Liver (tissue), 9 donors: ENCODE results near the gene ERP27. TPM values are rescaled to one million over a fixed set of nuclear protein-coding genes. Genes with fewer than 3 reads are reported as not detected.

Experiments used
- DNase-seq: peaks from one replicate; pipeline ENCODE4 v3.0.0-alpha.2; 2017; ENCODE audit warnings: low spot score
- H3K27ac ChIP-seq, 2 donors: one replicate each; pipeline ENCODE4 v1.7.0; 2013; ENCODE audit warnings: inconsistent platforms in 2 of 2, low read length in 2 of 2, control low read depth in 1 of 2, low read depth in 1 of 2, mild to moderate bottlenecking in 1 of 2
- H3K27me3 ChIP-seq, 4 donors: one replicate each; pipeline versions ENCODE4 v1.6.1 to v1.7.0; 2013; ENCODE audit warnings: low read length in 3 of 4, inconsistent platforms in 1 of 4, mild to moderate bottlenecking in 1 of 4, moderate library complexity in 1 of 4; ENCODE audit not compliant: control insufficient read depth in 4 of 4, insufficient read depth in 4 of 4
- H3K36me3 ChIP-seq, 4 donors: one replicate each; pipeline versions ENCODE4 v1.6.1 to v1.7.0; 2013; ENCODE audit warnings: low read length in 3 of 4, mild to moderate bottlenecking in 3 of 4, low read depth in 1 of 4, moderate library complexity in 1 of 4; ENCODE audit not compliant: control insufficient read depth in 4 of 4, insufficient read depth in 3 of 4
- H3K4me1 ChIP-seq, 4 donors: one replicate each; pipeline versions ENCODE4 v1.6.1 to v1.7.0; 2013; ENCODE audit warnings: low read length in 3 of 4, mild to moderate bottlenecking in 3 of 4, moderate library complexity in 1 of 4; ENCODE audit not compliant: control insufficient read depth in 4 of 4, insufficient read depth in 4 of 4
- H3K4me3 ChIP-seq, 3 donors: one replicate each; pipeline versions ENCODE4 v1.6.1 to v1.7.0; 2013; ENCODE audit warnings: low read length in 3 of 3, control low read depth in 1 of 3, low read depth in 1 of 3, mild to moderate bottlenecking in 1 of 3
- H3K9ac ChIP-seq, 2 donors: one replicate each; pipeline ENCODE4 v1.7.0; 2013; ENCODE audit warnings: low read length in 2 of 2, mild to moderate bottlenecking in 2 of 2, moderate library complexity in 2 of 2, control low read depth in 1 of 2, low read depth in 1 of 2
- H3K9me3 ChIP-seq, 4 donors: one replicate each; pipeline versions ENCODE4 v1.6.1 to v1.7.0; 2013; ENCODE audit warnings: low read length in 3 of 4; ENCODE audit not compliant: control insufficient read depth in 4 of 4
- EGR1 ChIP-seq, 2 donors: IDR thresholded peaks; 2 replicates each; pipeline ENCODE4 v1.6.1; 2016 to 2018; ENCODE audit warnings: antibody characterized with exemption in 2 of 2, low read depth in 2 of 2
- FOXA1 ChIP-seq: IDR thresholded peaks from 2 replicates; pipeline ENCODE4 v1.6.1; 2016; ENCODE audit warnings: antibody characterized with exemption
- FOXA2 ChIP-seq: IDR thresholded peaks from 2 replicates; pipeline ENCODE4 v1.6.1; 2016; ENCODE audit warnings: antibody characterized with exemption
- GABPA ChIP-seq, 2 donors: IDR thresholded peaks in 1 of 2; conservative IDR thresholded peaks in 1 of 2; 2 replicates each; pipeline ENCODE4 v1.6.1; 2016; ENCODE audit warnings: antibody characterized with exemption in 2 of 2, mild to moderate bottlenecking in 1 of 2, moderate library complexity in 1 of 2
- HNF4A ChIP-seq, 2 donors: conservative IDR thresholded peaks; 2 replicates each; pipeline ENCODE4 v1.6.1; 2016; ENCODE audit warnings: antibody characterized with exemption in 2 of 2, mild to moderate bottlenecking in 2 of 2
- HNF4G ChIP-seq: IDR thresholded peaks from 2 replicates; pipeline ENCODE4 v1.6.1; 2016; ENCODE audit warnings: antibody characterized with exemption
- NR2F2 ChIP-seq: IDR thresholded peaks from 2 replicates; pipeline ENCODE4 v1.6.1; 2016; ENCODE audit warnings: antibody characterized with exemption
- RAD21 ChIP-seq, 2 donors: IDR thresholded peaks; 2 replicates each; pipeline ENCODE4 v1.6.1; 2016; ENCODE audit warnings: antibody characterized with exemption in 2 of 2, mild to moderate bottlenecking in 2 of 2
- RXRA ChIP-seq, 2 donors: IDR thresholded peaks; 2 replicates each; pipeline ENCODE4 v1.6.1; 2017 to 2018; ENCODE audit warnings: antibody characterized with exemption in 2 of 2, mild to moderate bottlenecking in 1 of 2
- SP1 ChIP-seq: IDR thresholded peaks from 2 replicates; pipeline ENCODE4 v1.6.1; 2018; ENCODE audit warnings: antibody characterized with exemption, mild to moderate bottlenecking
- TAF1 ChIP-seq: conservative IDR thresholded peaks from 2 replicates; pipeline ENCODE4 v1.6.1; 2016; ENCODE audit warnings: antibody characterized with exemption, mild to moderate bottlenecking
- YY1 ChIP-seq: IDR thresholded peaks from 2 replicates; pipeline ENCODE4 v1.6.1; 2016; ENCODE audit warnings: antibody characterized with exemption, mild to moderate bottlenecking
- WGBS: extraction: QIAGEN DNeasy Blood & Tissue Kit; methylation state at CpG from one replicate; pipeline ENCODE4 v1.1.7; 2013; 5-methylcytosine and 5-hydroxymethylcytosine counted together
- polyA plus RNA-seq, 2 donors: library from polyadenylated mRNA; stranded (reverse) in 1 of 2; unstranded in 1 of 2; fragments of 200-250 nt in 1 of 2; fragments of >200 nt in 1 of 2; fragmentation: Nextera tagmentation in 1 of 2; extraction: Ambion mirVana in 1 of 2; gene quantifications; one replicate each; pipeline versions ENCODE4 v1.2.1 to v1.2.3, GENCODE V29; 2013 to 2015
- total RNA-seq, 2 donors: library from RNA; depleted of rRNA; stranded (reverse); fragments of >200 nt; gene quantifications; one replicate each; pipeline ENCODE4 v1.2.3, GENCODE V29; 2014
- TF ChIP-seq, protein P1 (sequence below): IDR thresholded peaks from 2 replicates; pipeline ENCODE4 v1.6.1; 2016; ENCODE audit warnings: antibody characterized with exemption
- TF ChIP-seq, protein P2 (sequence below): IDR thresholded peaks from 2 replicates; pipeline ENCODE4 v1.6.1; 2016; ENCODE audit warnings: antibody characterized with exemption
- TF ChIP-seq, protein P3 (sequence below): fragments of 150-350 bp; IDR thresholded peaks from 2 replicates; pipeline ENCODE4 v1.5.1; 2017; ENCODE audit warnings: improper control_type of control experiment, low read depth, low read length; ENCODE audit not compliant: missing input control
- donor health status: healthy.
- donor health status: healthy.
- donor health status: healthy.
- donor health status: healthy.
- donor health status: healthy.

The ERP27 gene
- total and polyA plus RNA-seq, 4 donors, result 0.14 to 5.8 (median 0.51) TPM

DNA sequence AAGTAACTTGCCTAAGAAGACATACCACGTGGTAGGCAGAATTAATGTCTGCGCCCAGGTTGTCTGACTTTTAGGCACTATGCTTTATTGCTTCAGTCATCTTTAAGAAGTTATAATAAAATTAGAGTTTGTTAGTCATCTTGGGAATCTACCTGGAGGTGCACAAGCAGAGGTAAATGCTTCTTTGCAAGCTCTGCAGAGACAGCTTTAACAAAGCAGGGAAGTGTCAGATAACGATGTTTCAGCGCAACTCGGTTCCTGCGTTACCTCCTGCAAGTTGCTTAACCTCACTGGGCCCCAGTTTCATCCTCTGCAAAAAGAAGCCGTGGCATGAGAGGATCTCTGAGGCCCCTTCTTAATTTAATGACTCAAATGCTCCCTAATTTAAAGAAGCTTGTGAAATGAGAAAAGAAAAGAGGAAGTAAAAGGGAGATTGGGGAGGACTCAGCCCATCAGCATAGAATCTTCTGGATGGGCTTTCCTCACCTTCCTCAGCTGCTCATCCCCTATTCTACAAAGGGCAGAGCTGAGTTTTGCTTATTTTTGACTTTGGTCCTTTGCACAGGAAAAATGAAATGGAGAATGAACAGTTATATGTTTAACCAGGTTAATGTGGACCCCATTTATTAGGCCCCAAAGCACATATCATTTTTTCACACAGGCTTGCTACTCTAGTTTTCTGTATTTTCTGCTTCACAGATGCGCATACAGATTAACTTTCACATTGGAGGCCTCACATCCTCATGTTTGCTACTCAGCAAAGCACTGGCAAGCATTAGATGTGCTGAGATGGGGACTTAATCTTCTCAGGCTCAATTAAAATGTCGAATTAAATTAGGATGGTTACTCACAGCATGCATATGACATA lies 17.9 kb upstream of the ERP27 start:
- H3K4me3 ChIP-seq, result no peak overlapping the region
- TF ChIP-seq FOXA2 (no peak), HNF4G (no peak), RXRA (IDR thresholded peaks at IDR 0.05) (no peak), GABPA (IDR thresholded peaks at IDR 0.05 in 1 of 2, conservative IDR thresholded peaks at IDR 0.05 in 1 of 2) (no peak), EGR1 (IDR thresholded peaks at IDR 0.05; ENCODE audit: low read depth in 2 of 2) (no peak), FOXA1 (no peak), HNF4A (conservative IDR thresholded peaks at IDR 0.05) (no peak), RAD21 (IDR thresholded peaks at IDR 0.05) (no peak), YY1 (no peak), NR2F2 (no peak), SP1 (no peak), TAF1 (no peak)
- TF ChIP-seq, protein P1, sequence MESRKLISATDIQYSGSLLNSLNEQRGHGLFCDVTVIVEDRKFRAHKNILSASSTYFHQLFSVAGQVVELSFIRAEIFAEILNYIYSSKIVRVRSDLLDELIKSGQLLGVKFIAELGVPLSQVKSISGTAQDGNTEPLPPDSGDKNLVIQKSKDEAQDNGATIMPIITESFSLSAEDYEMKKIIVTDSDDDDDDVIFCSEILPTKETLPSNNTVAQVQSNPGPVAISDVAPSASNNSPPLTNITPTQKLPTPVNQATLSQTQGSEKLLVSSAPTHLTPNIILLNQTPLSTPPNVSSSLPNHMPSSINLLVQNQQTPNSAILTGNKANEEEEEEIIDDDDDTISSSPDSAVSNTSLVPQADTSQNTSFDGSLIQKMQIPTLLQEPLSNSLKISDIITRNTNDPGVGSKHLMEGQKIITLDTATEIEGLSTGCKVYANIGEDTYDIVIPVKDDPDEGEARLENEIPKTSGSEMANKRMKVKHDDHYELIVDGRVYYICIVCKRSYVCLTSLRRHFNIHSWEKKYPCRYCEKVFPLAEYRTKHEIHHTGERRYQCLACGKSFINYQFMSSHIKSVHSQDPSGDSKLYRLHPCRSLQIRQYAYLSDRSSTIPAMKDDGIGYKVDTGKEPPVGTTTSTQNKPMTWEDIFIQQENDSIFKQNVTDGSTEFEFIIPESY, result no peak
- TF ChIP-seq, protein P2, sequence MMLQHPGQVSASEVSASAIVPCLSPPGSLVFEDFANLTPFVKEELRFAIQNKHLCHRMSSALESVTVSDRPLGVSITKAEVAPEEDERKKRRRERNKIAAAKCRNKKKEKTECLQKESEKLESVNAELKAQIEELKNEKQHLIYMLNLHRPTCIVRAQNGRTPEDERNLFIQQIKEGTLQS, result no peak
- TF ChIP-seq, protein P3, sequence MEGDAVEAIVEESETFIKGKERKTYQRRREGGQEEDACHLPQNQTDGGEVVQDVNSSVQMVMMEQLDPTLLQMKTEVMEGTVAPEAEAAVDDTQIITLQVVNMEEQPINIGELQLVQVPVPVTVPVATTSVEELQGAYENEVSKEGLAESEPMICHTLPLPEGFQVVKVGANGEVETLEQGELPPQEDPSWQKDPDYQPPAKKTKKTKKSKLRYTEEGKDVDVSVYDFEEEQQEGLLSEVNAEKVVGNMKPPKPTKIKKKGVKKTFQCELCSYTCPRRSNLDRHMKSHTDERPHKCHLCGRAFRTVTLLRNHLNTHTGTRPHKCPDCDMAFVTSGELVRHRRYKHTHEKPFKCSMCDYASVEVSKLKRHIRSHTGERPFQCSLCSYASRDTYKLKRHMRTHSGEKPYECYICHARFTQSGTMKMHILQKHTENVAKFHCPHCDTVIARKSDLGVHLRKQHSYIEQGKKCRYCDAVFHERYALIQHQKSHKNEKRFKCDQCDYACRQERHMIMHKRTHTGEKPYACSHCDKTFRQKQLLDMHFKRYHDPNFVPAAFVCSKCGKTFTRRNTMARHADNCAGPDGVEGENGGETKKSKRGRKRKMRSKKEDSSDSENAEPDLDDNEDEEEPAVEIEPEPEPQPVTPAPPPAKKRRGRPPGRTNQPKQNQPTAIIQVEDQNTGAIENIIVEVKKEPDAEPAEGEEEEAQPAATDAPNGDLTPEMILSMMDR, result no peak
- H3K36me3 ChIP-seq, result no peaks in the 10 kb centered on the region
- 64% methylated on average over 9 of the region's 9 CpGs for WGBS
- peaks cover 0 to 8% (median 4%) of the 10 kb centered on the region in 4 donors for H3K4me1 ChIP-seq
- peak overlapping the region in 1 of 2 donors; percentile 12 for H3K27ac ChIP-seq
- H3K9me3 ChIP-seq, result no peaks in the 10 kb centered on the region
- H3K27me3 ChIP-seq, result no peaks in the 10 kb centered on the region
- peak overlapping the region in 1 of 2 donors; percentile 6 for H3K9ac ChIP-seq
- no peak for DNase-seq

DNA sequence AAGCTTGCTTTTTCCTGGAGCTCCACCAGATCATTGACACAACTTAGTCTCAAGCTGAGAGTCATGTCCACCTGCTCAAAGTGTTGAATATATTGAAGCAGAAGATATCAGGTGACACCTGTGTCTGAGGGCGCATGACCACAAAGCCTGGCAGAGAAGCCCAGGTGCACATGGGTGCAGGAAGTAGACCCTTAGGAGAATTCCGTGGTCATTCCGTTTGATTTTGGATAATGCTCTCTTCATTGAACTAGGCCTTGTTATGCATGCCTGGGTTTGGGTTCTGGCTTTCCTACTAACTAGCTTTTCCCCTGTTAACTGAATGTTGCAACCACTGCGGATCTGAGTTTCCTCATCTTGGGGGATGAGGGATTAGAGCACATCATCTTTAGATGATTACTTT lies 15.9 kb upstream of the ERP27 start:
- Histone ChIP-seq H3K4me3 (no peak overlapping the region), H3K4me1 (peaks cover 0 to 8% (median 3%) of the 10 kb centered on the region in 4 donors), H3K9ac (no peak overlapping the region), H3K27ac (peak overlapping the region; percentile 11 to 71), H3K27me3 (no peaks in the 10 kb centered on the region), H3K9me3 (no peaks in the 10 kb centered on the region), H3K36me3 (no peaks in the 10 kb centered on the region)
- TF ChIP-seq HNF4G (no peak), NR2F2 (no peak), TAF1 (no peak), EGR1 (IDR thresholded peaks at IDR 0.05; ENCODE audit: low read depth in 2 of 2) (no peak), RXRA (IDR thresholded peaks at IDR 0.05) (no peak), GABPA (IDR thresholded peaks at IDR 0.05 in 1 of 2, conservative IDR thresholded peaks at IDR 0.05 in 1 of 2) (no peak), HNF4A (conservative IDR thresholded peaks at IDR 0.05) (no peak)
- TF ChIP-seq, protein P3, result no peak
- TF ChIP-seq, protein P1, result no peak
- 83% methylated on average over 4 of the region's 4 CpGs for WGBS
- DNase-seq, result no peak
